MM.1S (cell line): ENCODE measurements around the gene ZNF428.
A peak's percentile ranks its signal among the peaks of the same experiment; 100 is the strongest.

Experiments
- DNase-seq: peaks from one replicate; pipeline ENCODE4 v3.0.0-alpha.2; 2015
- H2AFZ ChIP-seq: fragments of 300-600 bp; sonication (generic); 2 replicates; pipeline ENCODE4 v1.6.0; 2016; ENCODE audit warnings: antibody characterized with exemption, low read length
- H3F3A ChIP-seq: fragments of 300-600 bp; sonication (generic); 2 replicates; pipeline ENCODE4 v1.6.1; 2016; ENCODE audit warnings: mild to moderate bottlenecking, antibody characterized with exemption, low read length, moderate library complexity, mixed read lengths; ENCODE audit not compliant: insufficient read depth
- H3K27ac ChIP-seq: fragments of 300-600 bp; sonication (generic); 2 replicates; pipeline ENCODE4 v1.5.1; 2016; ENCODE audit warnings: mild to moderate bottlenecking, low read length
- H3K27me3 ChIP-seq: fragments of 300-600 bp; sonication (generic); replicated peaks from 2 replicates; pipeline ENCODE4 v1.6.0; 2016; ENCODE audit warnings: low read length; ENCODE audit not compliant: insufficient read depth
- H3K36me3 ChIP-seq: fragments of 300-600 bp; sonication (generic); replicated peaks from 2 replicates; pipeline ENCODE4 v1.6.1; 2016; ENCODE audit warnings: mild to moderate bottlenecking, low read length, mixed read lengths; ENCODE audit not compliant: insufficient read depth
- H3K4me1 ChIP-seq: fragments of 300-600 bp; sonication (generic); 2 replicates; pipeline ENCODE4 v1.6.1; 2016; ENCODE audit warnings: low read length, mixed read lengths
- H3K4me2 ChIP-seq: fragments of 300-600 bp; sonication (generic); 2 replicates; pipeline ENCODE4 v1.6.0; 2016; ENCODE audit warnings: low read depth, low read length
- H3K4me3 ChIP-seq: fragments of 300-600 bp; sonication (generic); 2 replicates; pipeline ENCODE4 v1.5.1; 2016; ENCODE audit warnings: low read length, mixed read lengths
- H3K79me2 ChIP-seq: fragments of 300-600 bp; sonication (generic); 2 replicates; pipeline ENCODE4 v1.6.1; 2016; ENCODE audit warnings: mixed run types, low read length, mixed read lengths
- H3K9ac ChIP-seq: fragments of 300-600 bp; sonication (generic); 2 replicates; pipeline ENCODE4 v1.6.1; 2016; ENCODE audit warnings: low read length, mixed read lengths
- H3K9me2 ChIP-seq: fragments of 300-600 bp; sonication (generic); replicated peaks from 2 replicates; pipeline ENCODE4 v1.6.1; 2016; ENCODE audit warnings: mild to moderate bottlenecking, low read length, mixed read lengths; ENCODE audit not compliant: insufficient read depth
- H3K9me3 ChIP-seq: fragments of 300-600 bp; sonication (generic); replicated peaks from 2 replicates; pipeline ENCODE4 v1.6.1; 2016; ENCODE audit warnings: mild to moderate bottlenecking, low read length, mixed read lengths; ENCODE audit not compliant: insufficient read depth
- H4K20me1 ChIP-seq: fragments of 300-600 bp; sonication (generic); 2 replicates; pipeline ENCODE4 v1.6.1; 2016; ENCODE audit warnings: mild to moderate bottlenecking, low read length, moderate library complexity, mixed read lengths; ENCODE audit not compliant: insufficient read depth
- CTCF ChIP-seq: fragments of 300-600 bp; sonication (generic); IDR thresholded peaks from 2 replicates; pipeline ENCODE4 v1.5.1; 2016; ENCODE audit warnings: antibody characterized with exemption, low read length, mixed read lengths
- EZH2 ChIP-seq: fragments of 300-600 bp; sonication (generic); optimal IDR thresholded peaks from 2 replicates; pipeline ENCODE3; 2017; ENCODE audit warnings: low read depth, mild to moderate bottlenecking, antibody characterized with exemption, low read length, mixed read lengths
- EZH2phosphoT487 ChIP-seq: fragments of 300-600 bp; sonication (generic); IDR thresholded peaks from 2 replicates; pipeline ENCODE4 v1.6.1; 2018; ENCODE audit warnings: antibody characterized with exemption, low read length

The ZNF428 gene

GRCh38 chr19:43575156-43575950, 44.1 kb downstream of the ZNF428 start, which contains the start of the genes PINLYP and XRCC1:
PINLYP (plus strand) TSS chr19:43575801; CDS start chr19:43577192, 1,391 bp downstream.
XRCC1 (minus strand) TSS chr19:43575527; CDS start chr19:43575458, 69 bp downstream.
- Histone ChIP-seq H3K9ac (peak within 1 kb of the TSS; percentile 97), H3K9me2 (no peaks in the 10 kb centered on the region), H3K4me1 (peaks cover 4% of the 10 kb centered on the region; the same call in 1 of the 2 replicates), H3K4me3 (peak within 1 kb of the TSS; percentile 100), H3K36me3 (no peaks in the 10 kb centered on the region), H3K27me3 (peaks cover 19% of the 10 kb centered on the region; the same call in 1 of the 2 replicates), H3K4me2 (peak within 1 kb of the TSS; percentile 97), H3K9me3 (no peaks in the 10 kb centered on the region), H4K20me1 (no peaks in the 10 kb centered on the region), H3K79me2 (peaks cover 16% of the 10 kb centered on the region), H3F3A (no peaks in the 10 kb centered on the region), H2AFZ (peak within 1 kb of the TSS; percentile 96), H3K27ac (peak within 1 kb of the TSS; percentile 53; the same call in 1 of the 2 replicates)
- peak; percentile 99 for DNase-seq
- TF ChIP-seq CTCF (no peak), EZH2phosphoT487 (no peak), EZH2 (no peak)

- Histone ChIP-seq H3K4me1 (peaks cover 4% of the 10 kb centered on the region; the same call in 1 of the 2 replicates), H3K4me2 (peak overlapping the region; percentile 79), H3K9me3 (no peaks in the 10 kb centered on the region), H3K9ac (peak overlapping the region; percentile 97), H3K27me3 (peaks cover 19% of the 10 kb centered on the region; the same call in 1 of the 2 replicates), H3K36me3 (no peaks in the 10 kb centered on the region), H3K9me2 (no peaks in the 10 kb centered on the region), H3K4me3 (peak overlapping the region; percentile 100), H3F3A (no peaks in the 10 kb centered on the region), H2AFZ (peak overlapping the region; percentile 96), H4K20me1 (no peaks in the 10 kb centered on the region), H3K27ac (peak overlapping the region; percentile 53; the same call in 1 of the 2 replicates), H3K79me2 (peaks cover 19% of the 10 kb centered on the region)
- TF ChIP-seq EZH2, result no peak
- no peak for DNase-seq
Observed at GRCh38 chr19:43574424-43575155, 44.8 kb downstream of the ZNF428 start.

- no peak overlapping the region for H3K4me2 ChIP-seq
- DNase-seq, result no peak
- peaks cover 19% of the 10 kb centered on the region for H3K79me2 ChIP-seq
- TF ChIP-seq CTCF, result no peak
- no peak for TF ChIP-seq EZH2
- TF ChIP-seq EZH2phosphoT487, result no peak
- H3K4me3 ChIP-seq, result no peak overlapping the region
- no peaks in the 10 kb centered on the region for H3K9me3 ChIP-seq
- H3K4me1 ChIP-seq, result peaks cover 4% of the 10 kb centered on the region; the same call in 1 of the 2 replicates
- H2AFZ ChIP-seq, result no peak overlapping the region
- H3F3A ChIP-seq, result no peaks in the 10 kb centered on the region
- H3K27me3 ChIP-seq, result 0 out of 2 replicates have a peak, but pooled peaks cover 9% of the 10 kb centered on the region
- H3K27ac ChIP-seq, result no peak overlapping the region
- no peak overlapping the region for H3K9ac ChIP-seq
- no peaks in the 10 kb centered on the region for H4K20me1 ChIP-seq
- H3K9me2 ChIP-seq, result no peaks in the 10 kb centered on the region
- no peaks in the 10 kb centered on the region for H3K36me3 ChIP-seq
Observed at GRCh38 chr19:43572171-43572588, 47.2 kb downstream of the ZNF428 start.
